T-helper 1 cell treated with Interleukin-12 subunit alpha and Interleukin-12 subunit beta and Interleukin-4 antibody, amounts not matched to agents 30 ng/mL and 1 ng/mL, for 36 hours (primary cell): ENCODE measurements around the gene PCDHB12. TPM values are rescaled to one million over a fixed set of nuclear protein-coding genes. Genes with fewer than 3 reads are reported as not detected.
"Not testable (repeated sequence)": the region's sequence is repeated elsewhere in the genome, so short reads cannot be mapped to it uniquely, and the experiment has no call there.

Source experiments
- intact Hi-C: fragments of 100-400 bp; cut with micrococcal nuclease; formaldehyde crosslinking; loops from one replicate; pipeline ENCODE4 v1.15.1; 2024
- total RNA-seq: library from RNA; stranded (reverse); gene quantifications from 2 replicates; pipeline ENCODE4 v1.2.3, GENCODE V29; 2022

Gene PCDHB12
- total RNA-seq, 1 donor from 2014 or later: not detected

DNA sequence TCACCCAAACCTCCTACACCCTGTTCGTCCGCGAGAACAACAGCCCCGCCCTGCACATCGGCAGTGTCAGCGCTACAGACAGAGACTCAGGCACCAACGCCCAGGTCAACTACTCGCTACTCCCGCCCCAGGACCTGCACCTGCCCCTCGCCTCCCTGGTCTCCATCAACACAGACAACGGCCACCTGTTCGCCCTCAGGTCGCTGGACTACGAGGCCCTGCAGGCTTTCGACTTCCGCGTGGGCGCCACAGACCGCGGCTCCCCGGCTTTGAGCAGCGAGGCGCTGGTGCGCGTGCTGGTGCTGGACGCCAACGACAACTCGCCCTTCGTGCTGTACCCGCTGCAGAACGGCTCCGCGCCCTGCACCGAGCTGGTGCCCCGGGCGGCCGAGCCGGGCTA is 7.4 kb upstream of the PCDHB12 start:
- intact Hi-C loops: not testable (repeated sequence)

DNA sequence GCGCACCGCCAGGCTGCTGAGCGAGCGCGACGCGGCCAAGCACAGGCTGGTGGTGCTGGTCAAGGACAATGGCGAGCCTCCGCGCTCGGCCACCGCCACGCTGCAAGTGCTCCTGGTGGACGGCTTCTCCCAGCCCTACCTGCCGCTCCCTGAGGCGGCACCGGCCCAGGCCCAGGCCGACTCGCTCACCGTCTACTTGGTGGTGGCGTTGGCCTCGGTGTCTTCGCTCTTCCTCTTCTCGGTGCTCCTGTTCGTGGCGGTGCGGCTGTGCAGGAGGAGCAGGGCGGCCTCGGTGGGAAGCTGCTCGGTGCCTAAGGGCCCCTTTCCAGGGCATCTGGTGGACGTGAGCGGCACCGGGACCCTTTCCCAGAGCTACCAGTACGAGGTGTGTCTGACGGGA is 6.9 kb upstream of the PCDHB12 start:
- intact Hi-C loops: not testable (repeated sequence)

DNA sequence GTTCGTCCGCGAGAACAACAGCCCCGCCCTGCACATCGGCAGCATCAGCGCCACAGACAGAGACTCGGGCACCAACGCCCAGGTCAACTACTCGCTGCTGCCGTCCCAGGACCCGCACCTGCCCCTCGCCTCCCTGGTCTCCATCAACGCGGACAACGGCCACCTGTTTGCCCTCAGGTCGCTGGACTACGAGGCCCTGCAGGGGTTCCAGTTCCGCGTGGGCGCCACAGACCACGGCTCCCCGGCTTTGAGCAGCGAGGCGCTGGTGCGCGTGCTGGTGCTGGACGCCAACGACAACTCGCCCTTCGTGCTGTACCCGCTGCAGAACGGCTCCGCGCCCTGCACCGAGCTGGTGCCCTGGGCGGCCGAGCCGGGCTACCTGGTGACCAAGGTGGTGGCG is 1.8 kb downstream of the PCDHB12 start:
- intact Hi-C loops: not testable (repeated sequence)

DNA sequence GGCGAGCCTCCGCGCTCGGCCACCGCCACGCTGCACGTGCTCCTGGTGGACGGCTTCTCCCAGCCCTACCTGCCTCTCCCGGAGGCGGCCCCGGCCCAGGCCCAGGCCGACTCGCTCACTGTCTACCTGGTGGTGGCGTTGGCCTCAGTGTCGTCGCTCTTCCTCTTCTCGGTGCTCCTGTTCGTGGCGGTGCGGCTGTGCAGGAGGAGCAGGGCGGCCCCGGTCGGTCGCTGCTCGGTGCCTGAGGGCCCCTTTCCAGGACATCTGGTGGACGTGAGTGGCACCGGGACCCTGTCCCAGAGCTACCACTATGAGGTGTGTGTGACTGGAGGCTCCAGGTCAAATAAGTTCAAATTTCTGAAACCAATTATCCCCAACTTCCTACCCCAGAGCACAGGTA is 2.3 kb downstream of the PCDHB12 start:
- intact Hi-C loops: not testable (repeated sequence)

DNA sequence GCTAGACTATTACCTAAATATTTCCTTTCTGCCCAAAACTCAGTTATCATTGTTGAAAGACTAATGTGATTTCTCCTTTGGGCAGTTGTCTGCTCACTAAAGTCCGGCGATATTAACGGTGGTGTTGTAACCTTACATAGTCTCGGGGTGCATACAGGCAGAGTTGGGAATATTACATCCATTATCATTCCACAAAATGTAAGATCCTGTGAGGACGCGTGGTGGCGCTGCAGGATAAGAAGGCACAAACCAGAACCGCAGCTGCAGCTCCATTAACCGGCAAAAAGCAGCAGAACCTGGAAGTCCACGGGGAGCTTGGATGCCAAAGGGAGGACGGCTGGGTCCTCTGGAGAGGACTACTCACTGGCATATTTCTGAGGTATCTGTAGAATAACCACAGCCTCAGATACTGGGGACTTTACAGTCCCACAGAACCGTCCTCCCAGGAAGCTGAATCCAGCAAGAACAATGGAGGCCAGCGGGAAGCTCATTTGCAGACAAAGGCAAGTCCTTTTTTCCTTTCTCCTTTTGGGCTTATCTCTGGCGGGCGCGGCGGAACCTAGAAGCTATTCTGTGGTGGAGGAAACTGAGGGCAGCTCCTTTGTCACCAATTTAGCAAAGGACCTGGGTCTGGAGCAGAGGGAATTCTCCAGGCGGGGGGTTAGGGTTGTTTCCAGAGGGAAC is 5.3 kb downstream of the PCDHB12 start, which contains the start of gene PCDHB13:
Gene PCDHB13, plus strand, starts transcription at position 264 of the 684 bp plus-strand sequence. Its CDS starts 205 bp downstream, at position 469.
- intact Hi-C loops: loop anchor here (2.0 kb wide), 1 partner anchor 35 kb away; no protein-coding TSS in a partner anchor

DNA sequence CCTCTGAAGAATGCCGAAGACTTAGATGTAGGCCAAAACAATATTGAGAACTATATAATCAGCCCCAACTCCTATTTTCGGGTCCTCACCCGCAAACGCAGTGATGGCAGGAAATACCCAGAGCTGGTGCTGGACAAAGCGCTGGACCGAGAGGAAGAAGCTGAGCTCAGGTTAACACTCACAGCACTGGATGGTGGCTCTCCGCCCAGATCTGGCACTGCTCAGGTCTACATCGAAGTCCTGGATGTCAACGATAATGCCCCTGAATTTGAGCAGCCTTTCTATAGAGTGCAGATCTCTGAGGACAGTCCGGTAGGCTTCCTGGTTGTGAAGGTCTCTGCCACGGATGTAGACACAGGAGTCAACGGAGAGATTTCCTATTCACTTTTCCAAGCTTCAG is 6.1 kb downstream of the PCDHB12 start:
- intact Hi-C loops: loop anchor here (2.0 kb wide), 1 partner anchor 36 kb away; no protein-coding TSS in a partner anchor

DNA sequence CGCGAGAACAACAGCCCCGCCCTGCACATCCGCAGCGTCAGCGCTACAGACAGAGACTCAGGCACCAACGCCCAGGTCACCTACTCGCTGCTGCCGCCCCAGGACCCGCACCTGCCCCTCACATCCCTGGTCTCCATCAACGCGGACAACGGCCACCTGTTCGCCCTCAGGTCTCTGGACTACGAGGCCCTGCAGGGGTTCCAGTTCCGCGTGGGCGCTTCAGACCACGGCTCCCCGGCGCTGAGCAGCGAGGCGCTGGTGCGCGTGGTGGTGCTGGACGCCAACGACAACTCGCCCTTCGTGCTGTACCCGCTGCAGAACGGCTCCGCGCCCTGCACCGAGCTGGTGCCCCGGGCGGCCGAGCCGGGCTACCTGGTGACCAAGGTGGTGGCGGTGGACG is 7.0 kb downstream of the PCDHB12 start:
- intact Hi-C loops: loop anchor here (2.0 kb wide), 1 partner anchor 37 kb away; no protein-coding TSS in a partner anchor

DNA sequence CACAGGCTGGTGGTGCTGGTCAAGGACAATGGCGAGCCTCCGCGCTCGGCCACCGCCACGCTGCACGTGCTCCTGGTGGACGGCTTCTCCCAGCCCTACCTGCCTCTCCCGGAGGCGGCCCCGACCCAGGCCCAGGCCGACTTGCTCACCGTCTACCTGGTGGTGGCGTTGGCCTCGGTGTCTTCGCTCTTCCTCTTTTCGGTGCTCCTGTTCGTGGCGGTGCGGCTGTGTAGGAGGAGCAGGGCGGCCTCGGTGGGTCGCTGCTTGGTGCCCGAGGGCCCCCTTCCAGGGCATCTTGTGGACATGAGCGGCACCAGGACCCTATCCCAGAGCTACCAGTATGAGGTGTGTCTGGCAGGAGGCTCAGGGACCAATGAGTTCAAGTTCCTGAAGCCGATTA is 7.5 kb downstream of the PCDHB12 start:
- intact Hi-C loops: not testable (repeated sequence)

DNA sequence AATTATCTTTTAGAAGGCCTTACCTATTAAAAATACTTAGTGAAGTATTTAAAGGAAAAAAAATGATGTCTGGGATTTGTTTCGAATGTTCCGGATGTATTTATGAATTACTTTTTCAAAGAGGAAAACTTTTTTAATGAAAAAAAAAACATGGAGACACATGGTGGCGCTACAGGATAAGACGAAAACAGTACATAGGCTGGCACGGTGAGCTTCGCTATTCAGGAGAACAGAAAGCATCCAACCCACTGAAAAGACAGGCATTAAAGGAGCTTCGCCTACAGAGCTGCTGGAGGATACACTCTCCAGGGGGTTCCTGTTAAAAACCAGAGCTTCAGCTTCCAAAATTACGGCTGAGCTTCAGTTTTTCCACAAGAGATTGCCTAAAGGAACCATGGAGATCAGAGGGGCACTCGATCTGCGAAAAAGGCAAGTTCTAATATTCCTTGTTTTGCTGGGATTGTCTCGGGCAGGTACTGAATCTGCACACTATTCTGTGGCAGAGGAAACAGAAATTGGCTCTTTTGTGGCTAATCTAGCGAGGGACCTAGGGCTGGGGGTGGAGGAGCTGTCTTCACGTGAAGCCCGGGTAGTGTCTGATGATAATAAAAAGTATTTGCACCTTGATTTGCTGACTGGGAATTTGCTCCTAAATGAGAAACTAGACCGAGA is 14.7 kb downstream of the PCDHB12 start, which contains the start of gene PCDHB14:
Gene PCDHB14, plus strand, starts transcription at position 232 of the 672 bp plus-strand sequence. Its CDS starts 163 bp downstream, at position 395.
- intact Hi-C loops: loop anchor here (2.0 kb wide), 1 partner anchor 342 kb away; no protein-coding TSS in a partner anchor

DNA sequence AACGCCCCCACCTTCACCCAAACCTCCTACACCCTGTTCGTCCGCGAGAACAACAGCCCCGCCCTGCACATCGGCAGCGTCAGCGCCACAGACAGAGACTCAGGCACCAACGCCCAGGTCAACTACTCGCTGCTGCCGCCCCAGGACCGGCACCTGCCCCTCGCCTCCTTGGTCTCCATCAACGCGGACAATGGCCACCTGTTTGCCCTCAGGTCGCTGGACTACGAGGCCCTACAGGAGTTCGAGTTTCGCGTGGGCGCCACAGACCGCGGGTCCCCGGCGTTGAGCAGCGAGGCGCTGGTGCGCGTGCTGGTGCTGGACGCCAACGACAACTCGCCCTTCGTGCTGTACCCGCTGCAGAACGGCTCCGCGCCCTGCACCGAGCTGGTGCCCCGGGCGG is 16.3 kb downstream of the PCDHB12 start:
- intact Hi-C loops: not testable (repeated sequence)

DNA sequence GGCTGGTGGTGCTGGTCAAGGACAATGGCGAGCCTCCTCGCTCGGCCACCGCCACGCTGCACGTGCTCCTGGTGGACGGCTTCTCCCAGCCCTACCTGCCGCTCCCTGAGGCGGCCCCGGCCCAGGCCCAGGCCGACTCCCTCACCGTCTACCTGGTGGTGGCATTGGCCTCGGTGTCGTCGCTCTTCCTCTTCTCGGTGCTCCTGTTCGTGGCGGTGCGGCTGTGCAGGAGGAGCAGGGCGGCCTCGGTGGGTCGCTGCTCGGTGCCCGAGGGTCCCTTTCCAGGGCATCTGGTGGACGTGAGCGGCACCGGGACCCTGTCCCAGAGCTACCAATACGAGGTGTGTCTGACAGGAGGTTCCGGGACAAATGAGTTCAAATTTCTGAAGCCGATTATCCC is 16.9 kb downstream of the PCDHB12 start:
- intact Hi-C loops: not testable (repeated sequence)

DNA sequence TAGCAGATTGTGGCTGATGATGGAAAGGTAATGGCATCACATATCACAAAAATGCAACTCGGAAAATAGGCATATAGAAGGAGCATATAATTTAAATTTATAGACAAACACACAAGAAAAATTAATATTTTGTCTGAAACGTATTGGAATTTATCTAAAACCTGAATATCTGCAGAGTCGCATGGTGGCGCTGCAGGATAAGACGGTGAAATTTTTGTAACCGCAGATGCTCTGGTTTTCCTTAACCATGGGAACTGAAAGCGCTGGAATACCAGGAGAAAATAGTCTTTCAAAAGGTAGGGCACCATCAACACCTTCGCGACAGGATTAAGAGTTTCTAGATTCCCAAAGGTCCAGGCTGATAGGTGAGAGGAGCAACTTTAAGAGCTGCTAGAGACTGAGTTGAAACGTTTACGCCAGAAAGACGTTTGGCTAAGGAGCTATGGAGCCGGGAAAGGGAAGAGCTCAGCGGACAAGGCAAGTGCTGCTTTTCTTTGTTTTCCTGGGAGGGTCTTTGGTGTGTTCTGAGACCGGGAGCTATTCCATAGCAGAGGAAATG is 25.7 kb downstream of the PCDHB12 start:
- intact Hi-C loops: loop anchor here (10.0 kb wide), 3 partner anchors 131 to 389 kb away; partner anchors contain the start of genes PCDHA8, PCDHA9, PCDHGA5 and PCDHGA9

DNA sequence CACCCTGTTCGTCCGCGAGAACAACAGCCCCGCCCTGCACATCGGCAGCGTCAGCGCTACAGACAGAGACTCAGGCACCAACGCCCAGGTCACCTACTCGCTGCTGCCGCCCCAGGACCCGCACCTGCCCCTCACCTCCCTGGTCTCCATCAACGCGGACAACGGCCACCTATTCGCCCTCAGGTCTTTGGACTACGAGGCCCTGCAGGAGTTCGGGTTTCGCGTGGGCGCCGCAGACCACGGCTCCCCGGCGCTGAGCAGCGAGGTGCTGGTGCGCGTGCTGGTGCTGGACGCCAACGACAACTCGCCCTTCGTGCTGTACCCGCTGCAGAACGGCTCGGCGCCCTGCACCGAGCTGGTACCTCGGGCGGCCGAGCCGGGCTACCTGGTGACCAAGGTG is 27.4 kb downstream of the PCDHB12 start:
- intact Hi-C loops: loop anchor here (10.0 kb wide), 3 partner anchors 129 to 391 kb away; partner anchors contain the start of genes PCDHA8, PCDHA9, PCDHGA5 and PCDHGA9

DNA sequence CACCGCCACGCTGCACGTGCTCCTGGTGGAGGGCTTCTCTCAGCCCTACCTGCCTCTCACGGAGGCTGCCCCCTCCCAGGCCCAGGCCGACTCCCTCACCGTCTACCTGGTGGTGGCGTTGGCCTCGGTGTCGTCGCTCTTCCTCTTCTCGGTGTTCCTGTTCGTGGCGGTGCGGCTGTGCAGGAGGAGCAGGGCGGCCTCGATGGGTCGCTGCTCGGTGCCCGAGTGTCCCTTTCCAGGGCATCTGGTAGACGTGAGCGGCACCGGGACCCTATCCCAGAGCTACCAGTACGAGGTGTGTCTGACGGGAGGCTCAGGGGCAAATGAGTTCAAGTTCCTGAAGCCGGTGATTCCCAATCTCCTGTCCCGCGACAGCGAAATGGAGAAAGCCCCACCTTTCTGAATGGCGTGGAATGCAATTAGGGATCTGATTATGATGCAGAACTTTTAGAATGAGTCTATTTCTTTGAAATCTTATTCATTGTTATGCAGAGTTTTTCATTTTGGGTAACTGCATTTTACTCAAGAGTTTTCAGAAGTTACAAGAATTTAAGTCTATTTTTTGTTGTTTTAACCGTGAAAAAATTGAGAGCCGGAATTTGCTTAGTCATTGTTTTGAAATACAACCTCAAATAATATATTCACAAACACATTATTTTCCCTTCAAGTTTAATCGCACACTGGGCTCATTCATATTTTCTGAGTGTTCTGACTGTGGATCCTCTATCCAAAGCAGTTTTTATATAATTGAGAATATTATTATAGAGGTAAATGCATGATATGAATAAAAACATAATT is 28.2 kb downstream of the PCDHB12 start:
- intact Hi-C loops: loop anchor here (10.0 kb wide), 3 partner anchors 128 to 392 kb away; partner anchors contain the start of genes PCDHA8, PCDHA9, PCDHGA5 and PCDHGA9

DNA sequence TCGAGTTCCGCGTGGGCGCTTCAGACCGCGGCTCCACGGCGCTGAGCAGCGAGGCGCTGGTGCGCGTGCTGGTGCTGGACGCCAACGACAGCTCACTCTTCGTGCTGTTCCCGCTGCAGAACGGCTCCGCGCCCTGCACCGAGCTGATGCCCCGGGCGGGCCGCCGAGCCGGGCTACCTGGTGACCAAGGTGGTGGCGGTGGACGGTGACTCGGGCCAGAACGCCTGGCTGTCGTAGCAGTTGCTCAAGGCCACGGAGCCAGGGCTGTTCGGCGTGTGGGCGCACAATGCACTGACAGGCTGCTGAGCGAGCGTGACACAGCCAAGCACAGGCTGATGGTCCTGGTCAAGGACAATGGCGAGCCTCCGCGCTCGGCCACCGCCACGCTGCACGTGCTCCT is 33.0 kb downstream of the PCDHB12 start:
- intact Hi-C loops: no loop called here

DNA sequence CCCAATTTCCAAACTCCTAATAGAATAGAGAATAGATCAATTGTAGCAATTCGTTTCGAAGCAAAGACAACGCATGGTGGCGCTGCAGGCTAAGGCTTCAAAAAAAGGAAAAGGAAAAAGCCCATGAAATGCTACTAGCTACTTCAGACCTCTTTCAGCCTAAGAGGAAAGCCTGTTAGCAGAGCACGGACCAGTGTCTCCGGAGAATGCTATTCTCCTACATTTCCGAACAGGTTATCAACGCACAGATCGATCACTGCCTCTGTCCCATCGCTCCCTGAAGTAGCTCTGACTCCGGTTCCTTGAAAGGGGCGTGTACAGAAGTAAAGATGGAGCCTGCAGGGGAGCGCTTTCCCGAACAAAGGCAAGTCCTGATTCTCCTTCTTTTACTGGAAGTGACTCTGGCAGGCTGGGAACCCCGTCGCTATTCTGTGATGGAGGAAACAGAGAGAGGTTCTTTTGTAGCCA is 36.8 kb downstream of the PCDHB12 start, which contains the start of gene PCDHB15:
Gene PCDHB15, plus strand, starts transcription at position 146 of the 468 bp plus-strand sequence. Its CDS starts 184 bp downstream, at position 330.
- intact Hi-C loops: loop anchor here (1.0 kb wide), 1 partner anchor 279 kb away; no protein-coding TSS in a partner anchor

DNA sequence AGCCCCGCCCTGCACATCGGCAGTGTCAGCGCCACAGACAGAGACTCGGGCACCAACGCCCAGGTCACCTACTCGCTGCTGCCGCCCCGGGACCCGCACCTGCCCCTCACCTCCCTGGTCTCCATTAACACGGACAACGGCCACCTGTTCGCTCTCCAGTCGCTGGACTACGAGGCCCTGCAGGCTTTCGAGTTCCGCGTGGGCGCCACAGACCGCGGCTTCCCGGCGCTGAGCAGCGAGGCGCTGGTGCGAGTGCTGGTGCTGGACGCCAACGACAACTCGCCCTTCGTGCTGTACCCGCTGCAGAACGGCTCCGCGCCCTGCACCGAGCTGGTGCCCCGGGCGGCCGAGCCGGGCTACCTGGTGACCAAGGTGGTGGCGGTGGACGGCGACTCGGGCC is 38.5 kb downstream of the PCDHB12 start:
- intact Hi-C loops: not testable (repeated sequence)

DNA sequence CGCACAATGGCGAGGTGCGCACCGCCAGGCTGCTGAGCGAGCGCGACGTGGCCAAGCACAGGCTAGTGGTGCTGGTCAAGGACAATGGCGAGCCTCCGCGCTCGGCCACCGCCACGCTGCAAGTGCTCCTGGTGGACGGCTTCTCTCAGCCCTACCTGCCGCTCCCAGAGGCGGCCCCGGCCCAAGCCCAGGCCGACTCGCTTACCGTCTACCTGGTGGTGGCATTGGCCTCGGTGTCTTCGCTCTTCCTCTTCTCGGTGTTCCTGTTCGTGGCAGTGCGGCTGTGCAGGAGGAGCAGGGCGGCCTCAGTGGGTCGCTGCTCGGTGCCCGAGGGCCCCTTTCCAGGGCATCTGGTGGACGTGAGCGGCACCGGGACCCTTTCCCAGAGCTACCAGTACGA is 38.9 kb downstream of the PCDHB12 start:
- intact Hi-C loops: not testable (repeated sequence)

DNA sequence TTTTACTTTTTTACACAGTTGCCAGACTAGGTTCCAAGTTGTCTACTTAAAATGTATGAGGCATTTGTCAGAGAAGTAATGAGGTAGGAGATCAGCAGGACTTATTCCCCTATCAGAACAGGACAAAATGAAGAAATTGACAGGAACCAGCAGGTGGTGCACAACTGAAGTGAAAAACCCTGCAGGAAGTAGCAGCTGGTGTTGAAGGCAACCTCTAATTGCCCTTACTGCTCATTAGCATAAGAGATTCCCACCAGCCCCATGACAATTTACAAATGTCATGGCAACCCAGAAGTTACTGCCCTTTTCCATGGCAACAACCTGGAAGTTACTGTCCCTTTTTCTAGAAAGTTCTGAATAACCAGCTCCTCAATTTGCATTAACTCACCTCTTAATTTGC is 42.1 kb downstream of the PCDHB12 start:
- intact Hi-C loops: no loop called here

DNA sequence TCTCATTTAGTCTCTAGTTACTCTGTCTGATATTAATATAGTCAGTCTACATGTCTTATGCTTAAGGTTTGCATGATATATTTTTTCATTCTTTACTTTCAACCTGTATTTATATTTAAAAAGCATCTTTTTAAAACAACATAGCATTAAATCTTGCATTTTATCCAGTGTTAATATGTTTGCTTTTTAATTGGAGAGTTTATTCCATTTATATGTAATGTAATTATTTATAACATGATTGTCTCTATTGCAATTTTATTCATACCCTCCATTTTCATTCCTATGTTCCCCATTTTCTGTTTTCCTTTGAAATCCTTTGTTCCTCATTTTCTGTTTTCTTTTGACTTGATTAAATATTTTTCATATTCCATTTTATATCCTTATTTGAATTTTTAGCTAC is 49.9 kb downstream of the PCDHB12 start:
- intact Hi-C loops: no loop called here

DNA sequence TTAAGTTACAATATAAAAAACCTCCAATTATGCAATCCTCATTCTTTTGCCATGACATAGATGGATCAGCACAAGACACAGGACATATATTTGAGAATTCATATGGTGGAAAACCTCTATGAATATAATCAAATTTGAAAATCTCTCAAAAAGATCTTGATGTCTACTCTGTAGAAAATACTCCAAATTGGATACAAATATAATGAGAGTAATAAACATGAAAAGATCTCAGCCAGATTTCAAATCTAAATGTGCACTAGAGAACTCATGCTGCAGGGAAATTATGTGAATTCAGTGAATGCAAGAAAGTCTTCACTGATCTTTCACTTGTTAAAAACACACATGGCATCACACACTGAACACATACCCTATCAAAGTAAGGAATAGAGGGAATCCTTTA is 50.4 kb downstream of the PCDHB12 start:
- intact Hi-C loops: no loop called here
